Ascending aorta (tissue), 2 donors: ENCODE measurements around the gene TRIM7. TPM values are rescaled to one million over a fixed set of nuclear protein-coding genes. Genes with fewer than 3 reads are reported as not detected.
A peak's percentile ranks its signal among the peaks of the same experiment; 100 is the strongest.
"Not testable (repeated sequence)": the region's sequence is repeated elsewhere in the genome, so short reads cannot be mapped to it uniquely, and the experiment has no call there.

Experiments used
- DNase-seq, 2 donors: peaks; one replicate each; pipeline ENCODE4 v3.0.0-alpha.2; 2019; ENCODE audit warnings: low spot score in 2 of 2
- H3K27ac ChIP-seq, 2 donors: fragments of 200-600 bp; sonication (generic); one replicate each; pipeline ENCODE4 v1.5.1; 2016 to 2017; ENCODE audit warnings: mild to moderate bottlenecking in 1 of 2
- H3K27me3 ChIP-seq: fragments of 200-600 bp; sonication (generic); one replicate; pipeline ENCODE4 v1.5.1; 2017
- H3K36me3 ChIP-seq, 2 donors: fragments of 200-600 bp; sonication (generic); one replicate each; pipeline ENCODE4 v1.5.1; 2016
- H3K4me1 ChIP-seq, 2 donors: fragments of 200-600 bp; sonication (generic); one replicate each; pipeline ENCODE4 v1.5.1; 2016 to 2017; ENCODE audit warnings: mild to moderate bottlenecking in 1 of 2
- H3K4me3 ChIP-seq, 2 donors: fragments of 200-600 bp; sonication (generic); one replicate each; pipeline ENCODE4 v1.5.1; 2016 to 2017; ENCODE audit warnings: mild to moderate bottlenecking in 1 of 2
- H3K9me3 ChIP-seq, 2 donors: fragments of 200-600 bp; sonication (generic); one replicate each; pipeline ENCODE4 v1.5.1; 2016
- intact Hi-C: fragments of 100-400 bp; cut with DNase I; formaldehyde crosslinking; loops from one replicate; pipeline ENCODE4 v1.15.1; 2023
- total RNA-seq: library from RNA; depleted of rRNA; stranded (reverse); fragments of >200 nt; gene quantifications from one replicate; pipeline ENCODE4 v1.1.0, GENCODE V29; 2016
- TF ChIP-seq, protein P1 (sequence below), 3 experiments: fragments of 200-600 bp in 2 of 3; fragments of 450-650 bp in 1 of 3; sonication (generic) in 2 of 3; IDR thresholded peaks; one replicate each; pipeline ENCODE4 v1.5.1; 2016 to 2019; ENCODE audit warnings: antibody characterized with exemption in 3 of 3, mild to moderate bottlenecking in 1 of 3, moderate library complexity in 1 of 3

The TRIM7 gene
- total RNA-seq, 1 donor from 2014 or later: 6.1 TPM

DNA sequence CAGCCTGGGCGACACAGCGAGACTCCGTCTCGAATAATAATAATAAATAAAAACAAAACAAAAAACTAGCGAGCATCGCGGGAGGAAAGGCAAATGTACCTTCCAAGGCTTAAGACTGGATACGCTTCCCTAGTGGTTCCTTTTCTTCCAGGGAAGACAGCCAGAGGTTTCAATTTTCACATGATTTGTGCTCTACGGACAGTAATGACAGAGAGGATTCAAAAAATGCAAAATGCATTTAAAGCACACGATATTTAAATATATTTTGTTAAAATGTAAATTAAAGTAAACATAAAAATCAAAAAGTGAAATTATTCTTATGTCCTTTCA is 13.8 kb upstream of the TRIM7 start:
- no peaks in the 10 kb centered on the region for H3K9me3 ChIP-seq
- peak overlapping the region in 1 of 2 donors; percentile 75 for H3K27ac ChIP-seq
- intact Hi-C loops: loop anchor here (1.0 kb wide), 2 partner anchors 12 to 30 kb away; no protein-coding TSS in a partner anchor
- TF ChIP-seq, protein P1, sequence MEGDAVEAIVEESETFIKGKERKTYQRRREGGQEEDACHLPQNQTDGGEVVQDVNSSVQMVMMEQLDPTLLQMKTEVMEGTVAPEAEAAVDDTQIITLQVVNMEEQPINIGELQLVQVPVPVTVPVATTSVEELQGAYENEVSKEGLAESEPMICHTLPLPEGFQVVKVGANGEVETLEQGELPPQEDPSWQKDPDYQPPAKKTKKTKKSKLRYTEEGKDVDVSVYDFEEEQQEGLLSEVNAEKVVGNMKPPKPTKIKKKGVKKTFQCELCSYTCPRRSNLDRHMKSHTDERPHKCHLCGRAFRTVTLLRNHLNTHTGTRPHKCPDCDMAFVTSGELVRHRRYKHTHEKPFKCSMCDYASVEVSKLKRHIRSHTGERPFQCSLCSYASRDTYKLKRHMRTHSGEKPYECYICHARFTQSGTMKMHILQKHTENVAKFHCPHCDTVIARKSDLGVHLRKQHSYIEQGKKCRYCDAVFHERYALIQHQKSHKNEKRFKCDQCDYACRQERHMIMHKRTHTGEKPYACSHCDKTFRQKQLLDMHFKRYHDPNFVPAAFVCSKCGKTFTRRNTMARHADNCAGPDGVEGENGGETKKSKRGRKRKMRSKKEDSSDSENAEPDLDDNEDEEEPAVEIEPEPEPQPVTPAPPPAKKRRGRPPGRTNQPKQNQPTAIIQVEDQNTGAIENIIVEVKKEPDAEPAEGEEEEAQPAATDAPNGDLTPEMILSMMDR (IDR thresholded peaks at IDR 0.05): no peak
- H3K4me1 ChIP-seq: peaks cover 0 to 2% of the 10 kb centered on the region in 2 donors
- H3K4me3 ChIP-seq: peak overlapping the region; percentile 27 to 68
- H3K27me3 ChIP-seq: no peaks in the 10 kb centered on the region
- no peaks in the 10 kb centered on the region for H3K36me3 ChIP-seq
- DNase-seq: no peak

DNA sequence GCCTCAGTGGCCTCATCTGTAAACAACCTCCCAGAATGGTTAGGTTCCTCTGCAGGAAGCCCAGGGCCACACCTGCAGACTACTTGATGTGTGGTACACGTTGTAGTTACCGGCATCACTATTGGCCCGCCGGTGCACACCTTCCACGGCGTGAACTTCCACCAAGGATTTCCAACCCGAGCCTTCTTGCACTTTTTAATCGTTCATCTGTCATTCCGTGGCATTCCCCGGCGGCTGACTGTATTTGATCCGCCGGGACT is 12.7 kb upstream of the TRIM7 start:
- intact Hi-C loops: loop anchor here (1.0 kb wide), 3 partner anchors 11 to 29 kb away; no protein-coding TSS in a partner anchor
- TF ChIP-seq, protein P1 (IDR thresholded peaks at IDR 0.05): no peak
- Histone ChIP-seq H3K4me3 (peak overlapping the region; percentile 27 to 68), H3K4me1 (peaks cover 0 to 2% of the 10 kb centered on the region in 2 donors), H3K27me3 (no peaks in the 10 kb centered on the region), H3K36me3 (no peaks in the 10 kb centered on the region), H3K27ac (peak overlapping the region; percentile 58 to 75), H3K9me3 (no peaks in the 10 kb centered on the region)
- DNase-seq: no peak

DNA sequence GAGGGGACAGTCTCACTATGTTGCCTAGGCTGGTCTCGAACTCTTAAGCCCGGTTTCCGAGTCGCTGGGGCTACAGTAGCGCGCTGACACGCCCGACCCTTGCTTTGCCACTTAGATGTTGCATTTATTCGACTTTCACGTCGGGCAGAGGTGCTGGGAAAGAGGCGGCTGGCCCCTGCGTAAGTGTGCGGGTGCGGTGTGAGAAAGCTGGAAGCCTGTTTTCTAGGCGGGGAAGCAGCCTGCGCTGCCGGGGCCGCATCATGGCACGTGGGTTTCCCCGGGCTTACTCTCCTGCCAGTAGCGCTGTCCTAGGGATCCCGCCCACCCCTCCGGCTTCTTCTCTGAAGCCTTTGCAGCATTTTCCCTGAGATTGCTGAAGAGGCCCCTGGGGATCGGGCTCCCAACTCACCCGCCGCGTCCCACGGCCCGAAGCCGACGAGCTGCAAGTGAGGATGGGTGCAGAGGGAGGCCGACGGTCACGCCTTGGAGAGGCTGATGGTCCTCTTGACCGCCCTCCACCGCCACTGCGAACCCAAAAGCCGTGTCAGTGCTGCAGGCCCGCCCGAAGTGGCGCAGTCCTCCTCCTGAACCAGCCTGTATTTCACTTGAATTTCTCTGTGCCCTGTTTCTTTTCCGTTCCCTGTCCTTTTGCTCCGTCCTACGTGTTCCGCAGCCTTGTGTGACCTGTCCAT is 12.3 kb upstream of the TRIM7 start:
- TF ChIP-seq, protein P1 (IDR thresholded peaks at IDR 0.05): no peak
- Histone ChIP-seq H3K4me1 (peaks cover 0 to 2% of the 10 kb centered on the region in 2 donors), H3K4me3 (peak overlapping the region; percentile 27 to 68), H3K27me3 (no peaks in the 10 kb centered on the region), H3K27ac (peak overlapping the region; percentile 58 to 75), H3K36me3 (no peaks in the 10 kb centered on the region), H3K9me3 (no peaks in the 10 kb centered on the region)
- DNase-seq: peak in 1 of 2 donors; percentile 77
- intact Hi-C loops: loop anchor here (1.0 kb wide), 1 partner anchor 26 kb away; no protein-coding TSS in a partner anchor

DNA sequence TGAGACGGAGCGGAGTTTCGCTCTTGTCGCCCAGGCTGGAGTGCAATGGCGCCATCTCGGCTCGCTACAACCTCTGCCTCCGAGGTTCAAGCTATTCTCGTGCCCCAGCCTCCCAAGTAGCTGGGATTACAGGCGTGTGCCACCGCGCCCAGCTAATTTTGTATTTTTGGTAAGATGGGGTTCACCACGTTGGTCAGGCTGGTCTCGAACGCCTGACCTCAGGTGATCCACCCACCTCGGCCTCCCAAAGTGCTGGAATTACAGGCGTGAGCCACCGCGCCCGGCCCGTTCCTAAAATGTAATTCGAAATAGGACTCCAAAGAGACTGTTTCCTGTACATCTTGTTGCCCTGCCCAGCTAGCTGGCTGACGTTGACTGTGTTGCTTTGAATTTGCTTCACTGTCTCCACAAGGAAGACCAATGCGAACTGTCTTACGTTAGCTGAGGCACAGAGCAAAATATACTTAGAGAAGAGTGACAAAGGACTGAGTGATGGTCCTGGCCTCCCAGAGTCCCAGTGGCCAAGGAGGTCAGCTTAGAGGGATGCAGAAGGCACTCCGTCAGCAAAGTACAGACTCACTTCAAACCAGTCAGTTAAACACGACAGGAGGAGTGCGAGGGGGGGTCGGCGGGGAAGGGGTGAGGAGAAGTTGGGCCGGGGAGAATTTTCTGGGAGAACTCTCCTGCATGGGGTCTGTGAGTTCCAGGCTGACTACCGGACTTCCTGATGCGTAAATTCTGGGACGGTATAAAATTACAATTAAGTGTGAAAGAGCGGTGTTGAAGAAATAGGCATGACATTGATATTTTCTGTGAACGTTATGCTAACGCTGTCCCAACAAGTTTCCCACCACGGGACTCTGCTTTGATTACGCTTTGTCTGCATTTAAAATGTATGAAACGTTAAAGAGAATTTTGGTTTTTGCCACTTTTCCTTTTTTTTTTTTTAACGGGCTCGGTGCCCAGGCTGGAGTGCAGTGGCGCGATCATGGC is 11.3 kb upstream of the TRIM7 start:
- Histone ChIP-seq H3K36me3 (no peaks in the 10 kb centered on the region), H3K27ac (no peak overlapping the region), H3K27me3 (no peaks in the 10 kb centered on the region), H3K4me3 (peak overlapping the region; percentile 27 to 68), H3K9me3 (no peaks in the 10 kb centered on the region), H3K4me1 (peaks cover 0 to 2% of the 10 kb centered on the region in 2 donors)
- intact Hi-C loops: no loop called here
- TF ChIP-seq, protein P1 (IDR thresholded peaks at IDR 0.05): no peak
- DNase-seq: no peak

DNA sequence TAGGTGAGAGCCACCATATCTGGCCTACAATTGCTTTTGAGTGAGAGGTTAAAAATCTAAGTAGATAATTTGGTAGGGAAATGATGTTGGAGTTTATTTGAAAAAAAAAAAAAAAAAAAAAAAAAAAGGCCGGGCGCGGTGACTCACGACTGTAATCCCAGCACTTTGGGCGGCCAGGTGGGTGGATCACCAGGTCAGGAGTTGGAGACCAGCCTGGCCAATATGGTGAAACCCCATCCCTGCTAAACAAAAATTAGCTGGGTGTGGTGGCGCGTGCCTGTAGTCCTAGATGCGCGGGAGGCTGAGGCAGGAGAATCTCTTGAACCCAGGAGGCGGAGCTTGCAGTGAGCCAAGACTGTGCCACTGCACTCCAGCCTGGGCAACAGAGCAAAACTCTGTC is 9.3 kb upstream of the TRIM7 start:
- intact Hi-C loops, H3K9me3 ChIP-seq, H3K4me1 ChIP-seq, H3K36me3 ChIP-seq, H3K4me3 ChIP-seq, H3K27me3 ChIP-seq, DNase-seq, H3K27ac ChIP-seq: not testable (repeated sequence)

DNA sequence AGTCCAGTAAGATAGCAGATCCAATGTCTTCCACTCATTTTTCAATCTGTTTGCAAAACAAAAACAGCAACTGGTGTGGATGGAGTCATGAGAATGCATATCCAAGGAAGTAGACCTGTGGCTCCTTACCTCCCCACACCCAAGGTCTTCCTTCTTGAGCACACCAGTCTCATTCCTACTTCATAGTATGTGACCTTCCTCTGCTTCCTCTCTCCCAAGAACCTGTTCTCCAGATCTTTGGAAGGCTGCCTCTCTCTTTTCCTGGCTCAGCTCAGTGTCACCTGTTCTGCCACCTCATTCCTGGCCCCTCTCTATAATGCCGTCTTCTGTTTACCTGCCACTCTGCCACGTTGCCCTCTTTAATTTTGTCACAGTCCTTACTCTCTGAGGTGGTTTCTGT is 7.9 kb upstream of the TRIM7 start:
- H3K4me1 ChIP-seq: peaks cover 0 to 2% of the 10 kb centered on the region in 2 donors

More for the DNA sequence above, 7.9 kb upstream of the TRIM7 start:
- intact Hi-C loops: no loop called here
- TF ChIP-seq, protein P1 (IDR thresholded peaks at IDR 0.05): no peak
- Histone ChIP-seq H3K36me3 (no peaks in the 10 kb centered on the region), H3K9me3 (no peaks in the 10 kb centered on the region), H3K27me3 (no peaks in the 10 kb centered on the region), H3K4me3 (no peak overlapping the region), H3K27ac (no peak overlapping the region)
- DNase-seq: no peak
